OCI-LY3 (cell line): ENCODE measurements around the gene NRXN3.

Experiments used
- EZH2phosphoT487 ChIP-seq: fragments of 200-600 bp; shearing (Covaris generic); IDR thresholded peaks from 2 replicates; pipeline ENCODE4 v1.6.1; 2018; ENCODE audit warnings: antibody characterized with exemption, mixed run types, low read depth
- TF ChIP-seq, protein P1 (sequence below): fragments of 200-600, 300-600 bp; sonication (generic); IDR thresholded peaks from 2 replicates; pipeline ENCODE4 v1.5.1; 2014; ENCODE audit warnings: antibody characterized with exemption, low read length, low read depth

- TF ChIP-seq, protein P1, sequence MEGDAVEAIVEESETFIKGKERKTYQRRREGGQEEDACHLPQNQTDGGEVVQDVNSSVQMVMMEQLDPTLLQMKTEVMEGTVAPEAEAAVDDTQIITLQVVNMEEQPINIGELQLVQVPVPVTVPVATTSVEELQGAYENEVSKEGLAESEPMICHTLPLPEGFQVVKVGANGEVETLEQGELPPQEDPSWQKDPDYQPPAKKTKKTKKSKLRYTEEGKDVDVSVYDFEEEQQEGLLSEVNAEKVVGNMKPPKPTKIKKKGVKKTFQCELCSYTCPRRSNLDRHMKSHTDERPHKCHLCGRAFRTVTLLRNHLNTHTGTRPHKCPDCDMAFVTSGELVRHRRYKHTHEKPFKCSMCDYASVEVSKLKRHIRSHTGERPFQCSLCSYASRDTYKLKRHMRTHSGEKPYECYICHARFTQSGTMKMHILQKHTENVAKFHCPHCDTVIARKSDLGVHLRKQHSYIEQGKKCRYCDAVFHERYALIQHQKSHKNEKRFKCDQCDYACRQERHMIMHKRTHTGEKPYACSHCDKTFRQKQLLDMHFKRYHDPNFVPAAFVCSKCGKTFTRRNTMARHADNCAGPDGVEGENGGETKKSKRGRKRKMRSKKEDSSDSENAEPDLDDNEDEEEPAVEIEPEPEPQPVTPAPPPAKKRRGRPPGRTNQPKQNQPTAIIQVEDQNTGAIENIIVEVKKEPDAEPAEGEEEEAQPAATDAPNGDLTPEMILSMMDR, result no peak
- no peak for TF ChIP-seq EZH2phosphoT487
Measured at GRCh38 chr14:79294499-79294898, 1124.3 kb downstream of the NRXN3 start.
